ENCODE results near the gene ITPR1. TPM values are rescaled to one million over a fixed set of nuclear protein-coding genes. Genes with fewer than 3 reads are reported as not detected.

ITPR1 gene
- 16.2 and 31.9 TPM in 2 replicates for total RNA-seq

DNA sequence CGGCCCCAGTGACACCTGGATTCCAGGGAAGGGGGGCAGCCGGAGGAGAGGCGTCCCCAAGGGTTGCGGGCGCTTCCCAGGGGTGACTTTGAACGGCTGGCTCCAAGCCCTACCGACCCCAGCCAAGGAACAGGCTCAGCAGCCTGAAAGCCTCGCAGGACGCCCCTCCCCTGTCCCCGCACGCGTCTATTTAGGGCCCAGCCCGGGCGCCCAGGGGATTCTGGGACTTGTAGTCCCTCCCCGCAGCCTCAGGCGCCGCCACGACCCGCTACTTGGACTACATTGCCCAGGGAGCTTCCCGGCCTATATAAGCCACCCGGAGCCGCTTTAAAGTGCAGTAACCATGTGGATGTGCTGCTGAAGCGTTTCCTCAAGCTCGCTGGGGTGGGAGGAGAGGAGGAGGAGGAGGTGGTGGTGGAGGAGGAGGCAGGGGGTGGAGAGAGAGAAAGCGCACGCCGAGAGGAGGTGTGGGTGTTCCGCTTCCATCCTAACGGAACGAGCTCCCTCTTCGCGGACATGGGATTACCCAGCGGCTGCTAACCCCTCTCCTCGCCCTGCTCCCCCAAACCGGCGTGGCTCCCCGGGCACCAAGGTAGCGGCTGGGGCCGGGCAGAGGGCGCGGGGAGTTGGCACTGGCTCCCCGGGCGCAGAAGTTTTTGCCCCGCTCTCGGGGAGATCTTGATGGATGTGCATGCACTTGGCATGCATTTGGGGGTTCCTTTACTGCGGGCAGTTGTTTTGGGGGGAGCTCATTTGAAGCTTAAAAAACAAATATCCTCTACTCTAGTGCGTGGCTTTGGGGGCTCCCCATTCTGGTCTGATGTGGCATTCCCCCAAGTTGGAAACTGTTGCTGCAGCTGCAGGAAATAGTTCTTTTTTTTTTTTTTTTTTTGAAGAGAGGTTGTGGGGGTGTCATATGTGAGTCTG, at the start of gene ITPR1:
Gene ITPR1 (plus strand): TSS at position 335 of the 927 bp plus-strand sequence. CDS start 23,144 bp downstream, outside the sequence.

DNA sequence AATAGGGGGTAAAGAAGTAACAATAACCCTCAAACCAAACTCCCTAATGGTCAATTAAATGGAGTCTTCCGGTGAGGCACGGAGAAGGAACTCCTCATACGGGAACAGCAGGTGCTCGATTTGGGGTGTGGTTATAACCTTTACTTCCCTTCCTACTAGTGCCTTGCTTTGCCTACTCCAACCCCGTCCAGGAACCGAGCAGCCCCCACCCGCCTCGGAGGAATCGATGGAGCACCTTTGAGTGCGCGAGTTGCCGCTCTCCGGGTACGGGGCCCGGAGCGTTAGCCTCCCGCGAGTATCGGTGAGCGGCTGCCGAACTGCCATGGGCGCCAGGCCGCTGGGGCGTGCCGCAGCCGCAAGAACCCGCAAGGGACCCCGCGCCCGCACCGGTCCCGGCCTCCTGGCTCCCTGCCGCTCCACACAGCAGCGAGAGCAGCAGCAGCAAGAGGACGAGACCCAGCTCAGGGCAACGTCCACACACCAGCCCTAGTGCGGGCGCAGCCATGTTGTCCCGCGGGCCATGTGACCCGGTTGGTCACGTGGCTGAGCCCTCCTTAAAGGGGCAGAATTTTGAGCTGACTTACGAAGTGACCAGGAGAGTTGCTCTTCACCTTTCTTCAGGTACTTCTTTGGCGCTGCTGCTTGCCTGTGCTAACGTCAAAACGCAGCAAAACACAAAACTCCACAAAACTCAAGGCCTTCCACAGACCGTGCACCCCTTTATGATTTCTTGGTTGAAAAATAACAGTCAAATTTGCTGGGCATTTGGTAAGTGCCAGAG, 26.2 kb upstream of the ITPR1 start, which contains the start of gene SUMF1:
Gene SUMF1 (minus strand): TSS at position 529 of the 781 bp plus-strand sequence. CDS start 24 bp downstream, at position 505.

Other genes with a start within 250 kb of the ITPR1 start
- gene SETMAR, start 190.0 kb upstream of the ITPR1 start, total RNA-seq = 12.7 and 12.9 TPM in 2 replicates
- gene SUMF1, start 26.1 kb upstream of the ITPR1 start, total RNA-seq = 43.5 and 77.6 TPM in 2 replicates